GM18499 (cell line): ENCODE data around the gene EBF4.

Experiments used
- ATAC-seq: cut with Tn5 transposase; IDR thresholded peaks from one replicate; pipeline ENCODE4 v1.9.1; 2021; ENCODE audit warnings: moderate number of reproducible peaks; ENCODE audit not compliant: insufficient read depth, unreplicated experiment

The EBF4 gene

GRCh38 chr20:2698912-2699311 is 6.3 kb downstream of the EBF4 start:
- no peak for ATAC-seq

DNA sequence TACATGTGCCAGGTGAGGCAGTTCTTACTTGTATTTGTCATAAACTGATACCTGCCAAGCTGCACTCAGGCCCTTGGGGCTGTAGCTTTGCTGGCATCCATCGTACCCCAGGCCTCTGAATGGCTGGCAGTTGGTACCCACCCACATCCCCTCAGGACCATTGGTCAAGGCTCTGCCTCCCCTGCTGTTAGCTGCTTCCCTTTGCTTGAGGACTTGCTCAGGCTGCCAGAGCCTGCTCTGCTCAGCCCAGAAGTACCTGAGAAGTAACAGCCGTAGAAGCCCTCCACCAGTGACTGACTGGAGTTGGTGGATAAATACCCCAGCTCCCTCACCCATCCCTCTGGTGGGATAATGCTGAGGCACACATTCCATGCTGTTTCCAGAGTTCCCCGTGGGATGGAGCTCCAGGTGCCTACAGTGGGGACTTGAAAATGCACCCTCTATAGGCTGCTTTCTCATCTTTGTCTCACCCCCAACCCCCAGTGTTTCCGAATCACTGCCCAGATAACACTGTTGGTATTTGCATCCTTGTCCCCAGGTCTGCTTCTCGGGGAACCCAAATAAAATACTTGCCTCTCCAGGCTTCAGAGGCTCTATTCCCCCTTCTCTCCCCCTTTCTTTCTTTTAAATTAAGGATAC is 7.3 kb downstream of the EBF4 start:
- ATAC-seq: no peak

DNA sequence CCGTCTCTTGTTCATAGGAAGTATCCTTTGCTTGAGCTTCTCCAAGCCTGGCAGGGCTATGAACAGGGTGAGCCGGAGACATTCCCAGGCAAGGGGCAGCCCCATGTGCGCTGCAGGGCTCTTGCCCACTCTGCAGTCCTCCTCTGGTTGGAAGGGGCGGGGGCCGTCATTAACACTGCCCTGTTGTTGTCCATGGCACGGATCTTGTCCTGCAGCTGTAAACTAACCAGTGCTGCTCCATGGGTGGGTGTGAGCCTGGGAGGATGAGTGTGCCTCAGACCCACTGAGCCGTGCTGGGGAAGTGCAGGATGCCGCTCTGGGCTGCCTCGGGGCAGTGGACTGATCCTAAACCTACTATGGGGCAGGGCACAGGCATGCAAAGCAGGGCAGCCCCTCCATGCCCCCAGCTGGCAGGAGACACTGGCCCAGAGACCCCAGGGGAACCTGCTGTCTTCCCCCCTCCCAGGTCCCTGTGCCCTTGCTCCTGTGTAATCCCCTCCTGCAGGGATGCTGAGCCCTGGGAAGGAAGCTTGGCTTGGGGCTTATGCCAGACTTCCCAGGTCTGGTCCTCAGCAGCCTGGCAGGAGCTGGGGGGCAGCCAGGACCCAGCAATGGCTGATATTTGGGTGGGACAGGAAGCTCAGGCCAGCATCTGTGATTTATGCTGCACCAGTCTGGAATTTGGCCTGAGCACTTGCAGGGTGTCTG is 8.5 kb downstream of the EBF4 start:
- ATAC-seq: no peak

- ATAC-seq: no peak
These were observed 9.1 kb downstream of the EBF4 start for GRCh38 chr20:2701671-2702081.

GRCh38 chr20:2703716-2704475 is 11.3 kb downstream of the EBF4 start:
- no peak for ATAC-seq

- ATAC-seq: no peak
These were observed 13.5 kb downstream of the EBF4 start for GRCh38 chr20:2705931-2706645.

DNA sequence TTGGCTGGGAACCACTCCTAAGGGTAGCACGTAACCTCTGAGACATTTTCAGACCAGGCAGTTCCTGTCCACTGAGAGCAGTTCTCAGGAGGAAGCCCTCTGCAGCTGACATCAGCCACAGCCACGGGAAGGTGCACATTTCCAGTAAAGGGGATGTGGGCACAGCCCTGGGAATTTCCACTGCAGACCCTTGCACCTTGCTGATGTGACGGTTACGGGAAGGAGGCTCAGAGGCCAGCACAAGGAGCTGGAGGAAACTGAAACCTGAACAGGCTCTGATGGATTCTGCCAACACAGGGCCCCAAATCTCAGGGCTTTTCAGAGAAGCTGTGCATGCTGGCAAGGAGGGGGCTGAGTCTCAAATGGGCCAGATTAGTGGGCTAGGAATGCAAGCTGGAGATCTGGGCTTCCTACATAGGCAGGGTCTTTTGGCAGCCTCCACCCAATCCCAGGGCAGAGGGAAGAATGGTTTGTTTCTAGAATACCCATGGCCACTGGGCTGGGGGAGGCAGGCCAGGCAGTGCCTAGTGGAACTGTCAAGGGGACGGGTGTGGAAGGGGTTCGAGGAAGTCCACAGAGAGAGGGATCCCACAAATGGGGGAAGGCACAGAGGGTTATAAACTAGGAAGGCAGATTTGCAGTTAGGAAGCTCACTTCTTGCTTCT is 14.2 kb downstream of the EBF4 start:
- no peak for ATAC-seq

- ATAC-seq: no peak
These were observed 14.9 kb downstream of the EBF4 start for GRCh38 chr20:2707353-2708072.

- ATAC-seq: no peak
These were observed 15.5 kb downstream of the EBF4 start for GRCh38 chr20:2708073-2708415.

DNA sequence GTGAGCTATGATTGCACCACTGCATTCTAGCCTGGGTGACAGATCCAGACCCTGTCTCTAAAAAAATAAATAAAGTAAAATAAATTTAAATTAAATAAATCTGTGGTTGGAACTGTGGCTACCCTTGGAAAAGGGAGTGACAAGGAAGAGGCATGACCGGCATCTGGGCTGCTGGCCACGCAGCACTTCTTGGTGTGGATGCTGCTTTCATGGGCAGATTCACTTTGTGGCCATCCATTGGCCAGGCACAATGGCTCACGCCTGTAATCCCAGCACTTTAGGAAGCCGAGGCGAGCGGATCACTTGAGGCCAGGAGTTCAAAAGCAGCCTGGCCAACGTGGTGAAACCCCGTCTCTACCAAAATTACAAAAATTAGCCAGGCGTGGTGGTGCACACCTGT is 16.1 kb downstream of the EBF4 start:
- no peak for ATAC-seq

- no peak for ATAC-seq
These were observed 16.8 kb downstream of the EBF4 start for GRCh38 chr20:2709205-2709981.

- ATAC-seq: no peak
These were observed 20.7 kb downstream of the EBF4 start for GRCh38 chr20:2713285-2713684.

DNA sequence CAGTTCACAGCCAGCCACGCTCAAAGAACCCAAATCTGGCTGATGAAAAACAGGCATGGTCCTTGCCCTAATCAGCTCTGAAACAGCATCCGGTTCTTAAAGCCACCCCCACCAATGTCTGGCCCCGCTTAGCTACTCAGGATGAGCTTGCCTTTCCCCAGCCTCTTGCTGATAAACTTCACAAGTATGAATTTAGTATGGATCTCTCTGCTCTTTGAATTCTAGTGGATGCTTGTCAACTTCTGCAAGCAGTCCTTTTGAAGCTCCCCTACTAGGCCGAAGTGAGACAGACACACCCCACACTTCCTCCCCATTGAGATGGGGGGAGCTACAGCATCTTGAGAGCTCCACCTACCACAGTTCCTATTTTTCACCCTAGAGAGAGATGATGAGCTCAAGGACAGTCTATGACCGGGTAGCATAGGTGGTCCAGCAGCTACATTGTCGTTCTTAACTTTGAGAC is 36.7 kb downstream of the EBF4 start:
- no peak for ATAC-seq

- ATAC-seq: no peak
These were observed 37.2 kb downstream of the EBF4 start for GRCh38 chr20:2729791-2730190.

DNA sequence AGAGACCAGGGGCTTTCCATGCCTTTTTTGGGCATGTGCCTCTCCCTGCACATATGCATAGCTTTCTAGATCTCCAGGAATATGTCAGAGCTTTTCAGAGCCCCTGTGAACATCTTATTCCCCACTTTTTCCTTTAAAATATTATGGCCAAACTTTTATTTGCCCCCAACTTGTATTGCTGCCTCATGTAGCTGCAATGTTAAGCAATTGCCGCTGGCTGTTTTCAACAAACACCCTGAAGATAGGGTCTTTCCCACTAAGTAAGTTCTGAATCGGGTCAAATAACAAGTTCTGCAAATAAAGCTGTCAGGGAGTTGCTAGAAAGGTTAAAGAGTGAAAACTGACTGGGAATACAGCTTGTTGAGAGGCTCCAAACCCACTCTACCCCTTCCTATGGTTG is 42.3 kb downstream of the EBF4 start:
- no peak for ATAC-seq

- no peak for ATAC-seq
These were observed 43.9 kb downstream of the EBF4 start for GRCh38 chr20:2736441-2736840.

DNA sequence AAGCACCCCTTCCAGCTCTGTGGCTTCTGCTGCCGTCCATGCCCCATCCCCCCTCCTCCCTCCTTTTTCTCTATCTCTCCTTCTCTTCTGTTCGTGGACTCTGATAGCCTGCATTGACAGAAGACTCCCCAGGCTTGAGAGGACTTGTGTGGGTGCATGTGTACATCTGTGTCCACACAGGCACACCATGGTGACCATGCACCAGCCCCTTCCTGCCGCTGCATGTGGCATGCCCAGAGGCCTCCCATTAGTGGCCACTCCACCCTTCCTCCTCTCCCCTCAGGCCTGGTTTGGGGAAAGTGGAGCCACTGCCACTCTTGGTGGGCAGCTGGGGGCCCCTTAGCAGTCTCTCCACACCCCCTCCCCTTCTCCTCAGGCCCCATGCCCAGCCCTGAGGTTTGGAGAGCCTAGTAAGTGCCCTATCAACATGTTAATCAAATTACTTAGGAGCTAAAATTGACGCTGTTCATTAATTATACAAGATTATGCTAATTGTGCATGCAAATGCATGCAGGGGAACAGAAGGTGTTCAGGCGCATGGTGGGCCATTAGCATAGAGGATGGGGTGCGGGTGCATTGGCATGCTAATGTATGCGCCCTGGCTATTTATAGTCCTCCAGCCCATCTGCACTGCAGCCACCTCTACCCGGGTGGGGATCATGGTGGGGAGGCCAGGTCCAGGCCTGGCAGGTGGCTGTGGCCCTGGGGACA is 45.9 kb downstream of the EBF4 start:
- ATAC-seq: no peak

GRCh38 chr20:2739042-2739398 is 46.4 kb downstream of the EBF4 start:
- ATAC-seq: no peak
